ENCODE data around the gene TTYH2. TPM values are rescaled to one million over a fixed set of nuclear protein-coding genes. Genes with fewer than 3 reads are reported as not detected.

TTYH2 gene
- total RNA-seq, 1 donor from 2014 or later, result 0.79 TPM

- no peak for DNase-seq (ENCODE audit: low read depth, low spot score)
Observed at GRCh38 chr17:74214484-74215341, 1.3 kb downstream of the TTYH2 start.

- DNase-seq (ENCODE audit: low read depth, low spot score), result no peak
Observed at GRCh38 chr17:74215342-74215727, 2.0 kb downstream of the TTYH2 start.

- no peak for DNase-seq (ENCODE audit: low read depth, low spot score)
Observed at GRCh38 chr17:74216505-74216904, 3.1 kb downstream of the TTYH2 start.

- DNase-seq (ENCODE audit: low read depth, low spot score), result no peak
Observed at GRCh38 chr17:74217037-74217730, 3.8 kb downstream of the TTYH2 start.

- DNase-seq (ENCODE audit: low read depth, low spot score), result no peak
Observed at GRCh38 chr17:74217888-74218287, 4.5 kb downstream of the TTYH2 start.

- no peak for DNase-seq (ENCODE audit: low read depth, low spot score)
Observed at GRCh38 chr17:74218436-74218835, 5.1 kb downstream of the TTYH2 start.

- DNase-seq (ENCODE audit: low read depth, low spot score), result no peak
Observed at GRCh38 chr17:74219576-74220133, 6.3 kb downstream of the TTYH2 start.

GRCh38 chr17:74220219-74220618 lies 6.8 kb downstream of the TTYH2 start:
- DNase-seq (ENCODE audit: low read depth, low spot score), result no peak

GRCh38 chr17:74220946-74221818 lies 7.8 kb downstream of the TTYH2 start:
- DNase-seq (ENCODE audit: low read depth, low spot score), result no peak

- no peak for DNase-seq (ENCODE audit: low read depth, low spot score)
Observed at GRCh38 chr17:74222399-74222798, 9.0 kb downstream of the TTYH2 start.

- no peak for DNase-seq (ENCODE audit: low read depth, low spot score)
Observed at GRCh38 chr17:74223901-74224300, 10.5 kb downstream of the TTYH2 start.

GRCh38 chr17:74224959-74225725 lies 11.8 kb downstream of the TTYH2 start:
- no peak for DNase-seq (ENCODE audit: low read depth, low spot score)

GRCh38 chr17:74226252-74226651 lies 12.9 kb downstream of the TTYH2 start:
- no peak for DNase-seq (ENCODE audit: low read depth, low spot score)

- no peak for DNase-seq (ENCODE audit: low read depth, low spot score)
Observed at GRCh38 chr17:74227271-74228080, 14.1 kb downstream of the TTYH2 start.

GRCh38 chr17:74228306-74228978 lies 15.1 kb downstream of the TTYH2 start:
- no peak for DNase-seq (ENCODE audit: low read depth, low spot score)

GRCh38 chr17:74230896-74231295 lies 17.5 kb downstream of the TTYH2 start:
- DNase-seq (ENCODE audit: low read depth, low spot score), result no peak

- DNase-seq (ENCODE audit: low read depth, low spot score), result no peak
Observed at GRCh38 chr17:74231928-74232907, 18.8 kb downstream of the TTYH2 start.

- DNase-seq (ENCODE audit: low read depth, low spot score), result no peak
Observed at GRCh38 chr17:74233937-74234336, 20.6 kb downstream of the TTYH2 start.
